ENCODE measurements around the gene CXorf49.
"Not testable (repeated sequence)": the region's sequence is repeated elsewhere in the genome, so short reads cannot be mapped to it uniquely, and the experiment has no call there.

CXorf49 gene

DNA sequence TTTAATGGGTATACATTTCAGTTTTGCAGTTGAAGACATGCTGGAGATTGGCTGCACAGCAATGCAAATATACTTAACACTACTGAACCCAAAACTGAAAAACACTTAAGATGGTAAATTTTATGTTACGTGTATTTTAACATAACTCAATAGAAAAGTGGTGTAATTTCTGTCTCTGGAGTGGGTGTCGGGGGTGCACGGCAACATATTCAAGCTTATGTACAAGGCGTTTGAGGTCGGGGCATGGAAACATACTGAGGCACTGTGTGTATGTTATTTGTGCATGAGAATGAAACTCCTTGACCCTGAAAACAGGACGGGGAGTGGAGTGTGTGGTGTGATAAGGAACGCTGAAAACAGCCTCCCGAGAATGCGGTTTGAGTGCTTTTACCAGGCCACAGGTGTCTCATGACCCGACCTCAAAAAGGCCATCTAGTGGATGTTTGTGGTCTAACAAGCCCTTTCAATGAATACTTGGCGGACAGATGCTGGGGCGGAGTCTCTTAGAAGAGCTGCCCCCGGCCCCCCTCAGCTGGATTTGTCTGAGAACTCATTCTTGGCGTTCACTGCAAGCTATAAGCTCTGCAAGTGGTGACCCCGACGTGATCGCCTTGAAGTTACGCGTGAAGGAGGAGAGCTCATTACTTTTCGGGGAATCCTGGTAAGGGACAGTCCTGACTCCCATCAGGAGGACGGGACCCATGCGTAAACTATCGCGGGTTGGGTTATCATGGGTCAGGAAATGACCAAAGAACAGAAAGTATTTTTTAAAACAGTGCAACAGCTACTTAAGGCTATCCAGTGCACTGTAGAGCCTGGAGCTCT lies 21.2 kb downstream of the CXorf49 start:
- H3K27ac Mint-ChIP-seq; H3K9me3 Mint-ChIP-seq; H3K36me3 Mint-ChIP-seq (ENCODE audit: low read depth); H3K4me3 Mint-ChIP-seq; H3K27me3 Mint-ChIP-seq (ENCODE audit: low read depth); H3K4me1 Mint-ChIP-seq: not testable (repeated sequence)

DNA sequence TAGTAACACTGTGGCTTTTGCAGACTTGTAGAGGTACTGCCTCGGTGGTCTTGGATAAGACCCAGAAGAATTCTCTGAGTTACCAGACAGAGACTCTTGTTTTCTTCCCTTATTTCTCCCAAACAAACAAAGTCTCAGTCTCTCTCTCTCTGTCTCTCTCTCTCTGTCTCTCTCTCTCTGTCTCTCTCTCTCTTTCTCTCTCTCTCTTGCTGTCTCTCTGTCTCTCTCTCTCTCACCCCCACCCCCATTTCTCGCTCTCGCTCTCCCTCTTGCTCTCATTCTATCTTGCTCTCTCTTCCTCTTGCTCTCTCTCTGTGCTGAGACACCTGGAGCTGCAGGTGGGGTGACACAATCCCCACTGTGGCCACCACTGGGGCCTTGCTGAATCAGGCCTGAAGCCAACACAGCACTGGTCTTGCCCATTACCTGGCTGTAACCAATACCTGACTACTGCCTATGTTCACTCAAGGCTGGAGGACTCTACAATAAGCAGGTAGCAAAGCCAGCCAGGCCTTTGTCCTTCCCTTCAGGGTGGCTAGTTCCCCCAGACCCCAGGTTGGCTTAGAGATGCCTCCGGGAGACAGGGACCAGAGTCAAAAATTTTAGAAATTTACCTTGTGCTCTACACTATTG lies 38.4 kb downstream of the CXorf49 start:
- Mint-ChIP-seq H3K4me3 (no peak overlapping the region), H3K27ac (no peak overlapping the region), H3K36me3 (ENCODE audit: low read depth) (peaks cover 5% of the 10 kb centered on the region), H3K9me3 (peaks cover 11% of the 10 kb centered on the region), H3K27me3 (ENCODE audit: low read depth) (no peaks in the 10 kb centered on the region), H3K4me1 (no peaks in the 10 kb centered on the region)
- TF ChIP-seq, protein P1, sequence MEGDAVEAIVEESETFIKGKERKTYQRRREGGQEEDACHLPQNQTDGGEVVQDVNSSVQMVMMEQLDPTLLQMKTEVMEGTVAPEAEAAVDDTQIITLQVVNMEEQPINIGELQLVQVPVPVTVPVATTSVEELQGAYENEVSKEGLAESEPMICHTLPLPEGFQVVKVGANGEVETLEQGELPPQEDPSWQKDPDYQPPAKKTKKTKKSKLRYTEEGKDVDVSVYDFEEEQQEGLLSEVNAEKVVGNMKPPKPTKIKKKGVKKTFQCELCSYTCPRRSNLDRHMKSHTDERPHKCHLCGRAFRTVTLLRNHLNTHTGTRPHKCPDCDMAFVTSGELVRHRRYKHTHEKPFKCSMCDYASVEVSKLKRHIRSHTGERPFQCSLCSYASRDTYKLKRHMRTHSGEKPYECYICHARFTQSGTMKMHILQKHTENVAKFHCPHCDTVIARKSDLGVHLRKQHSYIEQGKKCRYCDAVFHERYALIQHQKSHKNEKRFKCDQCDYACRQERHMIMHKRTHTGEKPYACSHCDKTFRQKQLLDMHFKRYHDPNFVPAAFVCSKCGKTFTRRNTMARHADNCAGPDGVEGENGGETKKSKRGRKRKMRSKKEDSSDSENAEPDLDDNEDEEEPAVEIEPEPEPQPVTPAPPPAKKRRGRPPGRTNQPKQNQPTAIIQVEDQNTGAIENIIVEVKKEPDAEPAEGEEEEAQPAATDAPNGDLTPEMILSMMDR (IDR thresholded peaks at IDR 0.05; ENCODE audit: unreplicated experiment in 3 of 3): no peak

DNA sequence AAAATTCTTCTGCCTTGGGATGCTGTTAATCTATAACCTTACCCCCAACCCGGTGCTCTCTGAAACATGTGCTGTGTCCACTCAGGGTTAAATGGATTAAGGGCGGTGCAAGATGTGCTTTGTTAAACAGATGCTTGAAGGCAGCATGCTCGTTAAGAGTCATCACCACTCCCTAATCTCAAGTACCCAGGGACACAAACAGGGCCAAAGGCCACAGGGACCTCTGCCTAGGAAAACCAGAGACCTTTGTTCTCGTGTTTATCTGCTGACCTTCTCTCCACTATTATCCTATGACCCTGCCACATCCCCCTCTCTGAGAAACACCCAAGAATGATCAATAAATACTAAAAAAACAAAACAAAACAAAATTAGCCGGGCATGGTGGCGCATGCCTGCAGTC lies 40.9 kb downstream of the CXorf49 start:
- H3K9me3 Mint-ChIP-seq: peaks cover 19% of the 10 kb centered on the region
- H3K4me1 Mint-ChIP-seq: not testable (repeated sequence)

DNA sequence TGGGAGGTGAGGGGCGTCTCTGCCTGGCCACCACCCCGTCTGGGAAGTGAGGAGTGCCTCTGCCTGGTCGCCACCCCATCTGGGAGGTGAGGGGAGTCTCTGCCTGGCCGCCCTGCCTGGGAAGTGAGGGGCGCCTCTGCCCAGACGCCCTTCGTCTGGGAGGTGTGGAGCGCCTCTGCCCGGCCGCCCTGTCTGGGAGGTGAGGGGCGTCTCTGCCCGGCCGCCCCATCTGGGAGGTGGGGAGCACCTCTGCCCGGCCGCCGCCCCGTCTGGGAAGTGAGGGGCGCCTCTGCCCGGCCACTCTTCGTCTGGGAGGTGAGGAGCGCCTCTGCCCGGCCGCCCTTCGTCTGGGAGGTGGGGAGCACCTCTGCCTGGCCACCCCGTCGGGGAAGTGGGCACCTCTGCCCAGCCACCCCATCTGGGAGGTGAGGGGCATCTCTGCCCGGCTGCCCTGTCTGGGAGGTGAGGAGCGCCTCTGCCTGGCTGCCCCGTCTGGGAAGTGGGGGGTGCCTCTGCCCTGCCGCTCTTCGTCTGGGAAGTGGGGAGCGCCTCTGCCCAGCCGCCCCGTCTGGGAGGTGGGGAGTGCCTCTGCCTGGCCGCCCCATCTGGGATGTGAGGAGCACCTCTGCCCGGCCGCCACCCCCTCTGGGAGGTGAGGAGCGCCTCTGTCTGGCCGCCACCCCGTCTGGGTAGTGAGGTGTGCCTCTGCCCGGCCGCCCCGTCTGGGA lies 41.9 kb downstream of the CXorf49 start:
- H3K4me3 Mint-ChIP-seq; H3K27ac Mint-ChIP-seq; H3K36me3 Mint-ChIP-seq (ENCODE audit: low read depth); H3K4me1 Mint-ChIP-seq; H3K27me3 Mint-ChIP-seq (ENCODE audit: low read depth): not testable (repeated sequence)
- H3K9me3 Mint-ChIP-seq: peaks cover 20% of the 10 kb centered on the region

More for the DNA sequence above, 40.9 kb downstream of the CXorf49 start:
- H3K4me3 Mint-ChIP-seq; H3K27ac Mint-ChIP-seq; H3K27me3 Mint-ChIP-seq (ENCODE audit: low read depth); H3K36me3 Mint-ChIP-seq (ENCODE audit: low read depth): not testable (repeated sequence)

DNA sequence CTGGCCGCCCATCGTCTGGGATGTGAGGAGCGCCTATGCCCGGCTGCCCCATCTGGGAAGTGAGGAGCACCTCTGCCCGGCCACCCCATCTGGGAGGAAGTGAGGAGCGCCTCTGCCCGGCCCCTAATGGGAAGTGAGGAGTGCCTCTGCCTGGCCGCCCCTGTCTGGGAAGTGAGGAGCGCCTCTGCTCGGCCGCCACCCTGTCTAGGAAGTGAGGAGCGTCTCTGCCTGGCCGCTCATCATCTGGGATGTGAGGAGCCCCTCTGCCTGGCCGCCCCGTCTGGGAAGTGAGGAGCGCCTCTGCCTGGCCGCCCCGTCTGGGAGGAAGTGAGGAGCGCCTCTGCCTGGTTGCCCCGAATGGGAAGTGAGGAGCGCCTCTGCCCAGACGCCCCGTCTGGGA lies 42.4 kb downstream of the CXorf49 start:
- not testable (repeated sequence) for H3K27ac Mint-ChIP-seq; H3K36me3 Mint-ChIP-seq (ENCODE audit: low read depth); H3K4me3 Mint-ChIP-seq; H3K27me3 Mint-ChIP-seq (ENCODE audit: low read depth); H3K4me1 Mint-ChIP-seq
- peaks cover 20% of the 10 kb centered on the region for H3K9me3 Mint-ChIP-seq

DNA sequence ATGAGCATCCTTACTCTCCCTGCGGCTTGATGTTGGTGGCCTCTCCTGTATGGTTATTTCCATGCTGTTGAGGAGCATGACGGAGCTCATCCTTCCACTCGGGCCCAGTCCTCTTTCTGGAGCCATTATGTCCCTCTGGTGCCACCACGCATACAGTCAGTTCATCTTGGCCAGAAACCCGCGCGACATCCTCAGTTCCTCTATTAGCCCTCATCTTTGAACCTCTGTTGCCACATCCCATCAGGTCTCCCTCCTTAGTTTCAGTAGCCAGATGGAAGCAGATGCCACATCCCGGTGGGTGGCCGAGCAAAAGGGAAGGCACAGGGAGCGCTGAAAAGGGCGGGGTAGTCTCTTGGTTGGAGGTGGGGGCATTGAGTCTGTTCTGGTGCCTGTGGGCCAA lies 46.1 kb downstream of the CXorf49 start:
- Mint-ChIP-seq H3K27me3 (ENCODE audit: low read depth) (peaks cover 13% of the 10 kb centered on the region), H3K9me3 (peaks cover 15% of the 10 kb centered on the region), H3K27ac (no peak overlapping the region), H3K36me3 (ENCODE audit: low read depth) (no peaks in the 10 kb centered on the region), H3K4me3 (no peak overlapping the region), H3K4me1 (no peaks in the 10 kb centered on the region)
- TF ChIP-seq, protein P1 (IDR thresholded peaks at IDR 0.05; ENCODE audit: unreplicated experiment in 3 of 3): no peak

DNA sequence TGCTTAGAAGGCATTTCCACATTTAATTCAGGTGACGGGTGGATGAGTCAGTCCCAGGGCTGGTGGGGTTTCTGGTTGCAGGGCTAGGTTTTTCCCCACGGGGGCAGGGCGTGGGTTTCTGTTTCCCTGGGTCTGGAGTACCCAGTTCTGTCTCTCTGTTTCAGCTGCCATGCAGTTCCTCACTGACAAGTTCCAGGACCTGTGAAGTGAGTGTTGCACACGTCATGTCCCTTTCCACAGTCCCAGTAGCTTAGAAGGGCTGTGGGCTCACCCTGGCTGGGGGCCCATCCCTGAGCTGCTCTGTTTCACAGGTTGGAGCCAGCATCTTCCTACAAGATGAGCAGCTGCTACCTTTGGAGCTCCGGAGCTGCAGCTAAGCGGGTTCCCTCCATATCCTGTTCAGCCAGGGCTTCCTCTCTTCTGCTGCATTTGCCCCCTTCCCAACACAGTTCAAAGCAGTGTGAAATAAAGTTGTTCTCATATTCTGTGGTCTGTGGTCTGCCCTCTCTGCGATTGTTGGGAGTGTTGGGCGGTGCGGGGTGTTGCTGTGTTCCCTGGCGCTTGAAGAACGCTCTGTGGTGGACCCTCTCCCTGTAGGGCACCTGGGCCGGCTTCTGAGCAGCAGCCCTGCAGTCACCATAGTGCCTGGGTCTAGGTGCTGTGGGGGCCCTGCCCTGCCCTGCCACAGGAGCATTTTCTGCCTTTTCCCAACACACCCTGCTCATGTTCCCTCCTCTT lies 46.9 kb downstream of the CXorf49 start:
- Mint-ChIP-seq H3K27ac (no peak overlapping the region), H3K36me3 (ENCODE audit: low read depth) (no peaks in the 10 kb centered on the region), H3K9me3 (peaks cover 15% of the 10 kb centered on the region), H3K4me3 (no peak overlapping the region), H3K27me3 (ENCODE audit: low read depth) (peaks cover 13% of the 10 kb centered on the region), H3K4me1 (no peaks in the 10 kb centered on the region)
- TF ChIP-seq, protein P1 (IDR thresholded peaks at IDR 0.05; ENCODE audit: unreplicated experiment in 3 of 3): no peak

Measured in nephron (organoid).